PC-3 (cell line): Measurements from ENCODE around the gene MCUB. TPM values are rescaled to one million over a fixed set of nuclear protein-coding genes. Genes with fewer than 3 reads are reported as not detected.

ENCODE experiments used
- ATAC-seq: fragments of 200-7000 bp; cut with Tn5 transposase; 2 replicates; pipeline ENCODE4 v1.9.1; 2020; ENCODE audit warnings: mild to moderate bottlenecking, moderate library complexity
- BruUV-seq: library from RNA; stranded (reverse); fragments of 400-500 nt; replicated peaks from 2 replicates; lab custom pipeline; 2021; lab: Mats Ljungman, UMichigan
- CTCF ChIA-PET: fragments of 300-600 bp; sonication (Branson Sonifier 250); formaldehyde crosslinking; loops from one replicate; lab custom pipeline; 2022; ENCODE audit warnings: antibody characterized with exemption; lab: Charles Lee
- POLR2A ChIA-PET: fragments of 300-600 bp; sonication (Branson Sonifier 250); formaldehyde crosslinking; loops from one replicate; lab custom pipeline; 2022; ENCODE audit warnings: antibody characterized with exemption; ENCODE audit not compliant: unreplicated experiment; lab: Charles Lee
- DNase-seq: peaks from one replicate; pipeline ENCODE4 v3.0.0-alpha.2; 2015
- H2AFZ ChIP-seq: fragments of 300-600 bp; sonication (generic); 2 replicates; pipeline ENCODE4 v1.6.0; 2016; ENCODE audit warnings: antibody characterized with exemption, low read length
- H3F3A ChIP-seq: fragments of 300-600 bp; sonication (generic); one replicate; pipeline ENCODE4 v1.6.0; 2017; ENCODE audit warnings: antibody characterized with exemption, low read length, control low read depth, mild to moderate bottlenecking; ENCODE audit not compliant: unreplicated experiment
- H3K27ac ChIP-seq: fragments of 300-600 bp; sonication (generic); 2 replicates; pipeline ENCODE4 v1.5.1; 2016; ENCODE audit warnings: mild to moderate bottlenecking, low read length
- H3K27me3 ChIP-seq: fragments of 300-600 bp; sonication (generic); 2 replicates; pipeline ENCODE4 v1.6.1; 2016; ENCODE audit warnings: low read length, mixed read lengths
- H3K36me3 ChIP-seq: fragments of 300-600 bp; sonication (generic); 2 replicates; pipeline ENCODE4 v1.6.1; 2016; ENCODE audit warnings: low read depth, mixed run types, low read length, mixed read lengths
- H3K4me1 ChIP-seq: fragments of 300-600 bp; sonication (generic); 2 replicates; pipeline ENCODE4 v1.5.1; 2016; ENCODE audit warnings: low read length; ENCODE audit not compliant: insufficient read depth
- H3K4me2 ChIP-seq: fragments of 300-600 bp; sonication (generic); 2 replicates; pipeline ENCODE4 v1.6.0; 2016; ENCODE audit warnings: low read length
- H3K4me3 ChIP-seq: fragments of 300-600 bp; sonication (generic); 2 replicates; pipeline ENCODE4 v1.5.1; 2016; ENCODE audit warnings: mild to moderate bottlenecking, low read length, mixed read lengths
- H3K79me2 ChIP-seq: fragments of 300-600 bp; sonication (generic); 2 replicates; pipeline ENCODE4 v1.6.1; 2017; ENCODE audit warnings: low read length, mixed read lengths
- H3K9ac ChIP-seq: fragments of 300-600 bp; sonication (generic); 2 replicates; pipeline ENCODE4 v1.6.0; 2016; ENCODE audit warnings: mild to moderate bottlenecking, low read length
- H3K9me2 ChIP-seq: fragments of 300-600 bp; sonication (generic); replicated peaks from 2 replicates; pipeline ENCODE4 v1.6.1; 2016; ENCODE audit warnings: mixed run types, low read length, mixed read lengths
- H3K9me3 ChIP-seq: fragments of 300-600 bp; sonication (generic); 2 replicates; pipeline ENCODE4 v1.6.1; 2016; ENCODE audit warnings: low read length, mixed read lengths
- H4K20me1 ChIP-seq: fragments of 300-600 bp; sonication (generic); 2 replicates; pipeline ENCODE4 v1.6.1; 2016; ENCODE audit warnings: low read length, mixed read lengths
- CTCF ChIP-seq: fragments of 300-600 bp; sonication (generic); conservative IDR thresholded peaks from 2 replicates; pipeline ENCODE4 v1.5.1; 2017; ENCODE audit warnings: antibody characterized with exemption, low read depth, mild to moderate bottlenecking, low read length
- EZH2 ChIP-seq: fragments of 300-600 bp; sonication (generic); IDR thresholded peaks from one replicate; pipeline ENCODE4 v1.6.1; 2017; ENCODE audit warnings: antibody characterized with exemption, mild to moderate bottlenecking, low read length; ENCODE audit not compliant: unreplicated experiment
- EZH2phosphoT487 ChIP-seq: fragments of 300-600 bp; sonication (generic); IDR thresholded peaks from 2 replicates; pipeline ENCODE4 v1.6.1; 2018; ENCODE audit warnings: mild to moderate bottlenecking, antibody characterized with exemption, low read length, borderline replicate concordance
- intact Hi-C: fragments of 100-400 bp; cut with micrococcal nuclease; formaldehyde crosslinking; loops from 2 replicates; pipeline ENCODE4 v1.9.0; 2023
- total RNA-seq: library from RNA; depleted of rRNA; stranded (reverse); fragments of >200 nt; gene quantifications from 2 replicates; pipeline ENCODE4 v1.2.3, GENCODE V29; 2014

MCUB gene
- total RNA-seq, 1 experiment from 2014 or later, result 18.4 TPM

DNA sequence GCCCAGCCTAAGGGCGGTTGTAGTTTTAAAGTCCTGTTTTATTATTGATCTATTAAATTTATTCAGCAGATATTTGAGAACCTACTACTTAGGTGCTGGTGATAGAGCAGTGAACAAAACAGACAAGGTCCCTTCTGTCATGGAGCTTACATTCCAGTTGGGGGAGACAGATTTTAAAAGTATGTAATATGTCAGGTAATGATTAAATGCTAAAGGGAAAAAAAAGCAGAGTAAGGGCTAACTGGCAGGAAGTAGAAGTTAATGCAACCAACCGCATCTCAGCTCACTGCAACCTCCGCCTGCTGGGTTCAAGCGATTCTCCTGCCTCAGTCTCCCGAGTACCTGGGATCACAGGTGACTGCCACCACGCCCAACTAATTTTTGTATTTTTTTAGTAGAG is 7.8 kb upstream of the MCUB start:
- ATAC-seq (no peak), DNase-seq (no peak)
- Histone ChIP-seq H3F3A (no peaks in the 10 kb centered on the region), H3K9me2 (no peaks in the 10 kb centered on the region), H3K27ac (no peak overlapping the region), H3K4me1 (peaks cover 8% of the 10 kb centered on the region), H3K9me3 (no peaks in the 10 kb centered on the region), H3K4me2 (no peak overlapping the region), H3K4me3 (no peak overlapping the region), H3K27me3 (no peaks in the 10 kb centered on the region), H3K36me3 (peaks cover 11% of the 10 kb centered on the region; the same call in 1 of the 2 replicates), H3K79me2 (no peaks in the 10 kb centered on the region), H2AFZ (no peak overlapping the region), H4K20me1 (no peaks in the 10 kb centered on the region), H3K9ac (no peak overlapping the region)
- intact Hi-C loops, result no loop called here
- CTCF ChIA-PET, result no interaction called here
- POLR2A ChIA-PET, result no interaction called here
- no TSS peak for BruUV-seq
- TF ChIP-seq EZH2, result no peak
- no peak for TF ChIP-seq CTCF
- TF ChIP-seq EZH2phosphoT487, result no peak

DNA sequence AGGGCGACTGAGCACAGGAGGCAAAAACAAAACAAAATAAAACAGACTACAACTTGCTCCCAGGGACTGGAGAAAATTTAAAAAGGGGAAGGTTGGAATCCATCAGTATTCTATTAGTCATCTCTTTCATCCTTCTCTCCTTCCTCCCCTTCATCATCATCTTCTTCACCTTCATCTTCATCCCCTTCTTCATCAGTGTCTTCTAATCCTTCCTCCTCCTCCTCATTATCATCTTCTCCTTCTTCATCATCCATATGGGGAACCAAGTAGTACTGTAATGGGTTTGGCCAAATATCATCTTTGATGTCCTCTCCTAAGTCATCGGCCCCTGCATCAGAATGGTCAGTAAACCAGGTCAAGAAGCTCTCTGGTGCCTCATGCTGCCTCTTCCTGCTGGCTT is 6.9 kb upstream of the MCUB start:
- intact Hi-C loops, result no loop called here
- Histone ChIP-seq H3K27me3 (no peaks in the 10 kb centered on the region), H3K4me3 (no peak overlapping the region), H3K9ac (no peak overlapping the region), H4K20me1 (no peaks in the 10 kb centered on the region), H3K4me1 (peaks cover 8% of the 10 kb centered on the region), H3F3A (no peaks in the 10 kb centered on the region), H3K79me2 (no peaks in the 10 kb centered on the region), H3K36me3 (peaks cover 2% of the 10 kb centered on the region; the same call in 1 of the 2 replicates), H2AFZ (no peak overlapping the region), H3K4me2 (no peak overlapping the region), H3K27ac (no peak overlapping the region), H3K9me3 (no peaks in the 10 kb centered on the region), H3K9me2 (no peaks in the 10 kb centered on the region)
- no TSS peak for BruUV-seq
- DNase-seq, result no peak
- ChIA-PET CTCF (no interaction called here), POLR2A (no interaction called here)
- ATAC-seq, result no peak
- no peak for TF ChIP-seq EZH2phosphoT487
- no peak for TF ChIP-seq CTCF
- TF ChIP-seq EZH2, result no peak

GRCh38 chr4:109554971-109555370 is 5.1 kb upstream of the MCUB start:
- no TSS peak for BruUV-seq
- Histone ChIP-seq H3K4me3 (no peak overlapping the region), H3K4me2 (no peak overlapping the region), H3K4me1 (peaks cover 8% of the 10 kb centered on the region), H3K9me3 (no peaks in the 10 kb centered on the region), H4K20me1 (no peaks in the 10 kb centered on the region), H3K79me2 (peaks cover 4% of the 10 kb centered on the region; the same call in 1 of the 2 replicates), H3K27me3 (no peaks in the 10 kb centered on the region), H3K36me3 (no peaks in the 10 kb centered on the region), H3K9ac (no peak overlapping the region), H3K27ac (no peak overlapping the region), H3K9me2 (no peaks in the 10 kb centered on the region), H2AFZ (no peak overlapping the region), H3F3A (no peaks in the 10 kb centered on the region)
- DNase-seq (no peak), ATAC-seq (no peak)
- CTCF ChIA-PET, result no interaction called here
- TF ChIP-seq EZH2, result no peak
- no peak for TF ChIP-seq CTCF
- TF ChIP-seq EZH2phosphoT487, result no peak
- intact Hi-C loops, result no loop called here
- POLR2A ChIA-PET, result no interaction called here
